Motor neuron (in vitro differentiated cells): Measurements from ENCODE around the gene USP15. TPM values are rescaled to one million over a fixed set of nuclear protein-coding genes. Genes with fewer than 3 reads are reported as not detected.
"Not testable (repeated sequence)": the region's sequence is repeated elsewhere in the genome, so short reads cannot be mapped to it uniquely, and the experiment has no call there.

ENCODE experiments used
- ATAC-seq, 8 experiments: fragments of 200-7000 bp; cut with Tn5 transposase; replicated peaks in 6 of 8; 2 replicates each; pipeline ENCODE4 v1.8.0; 2021; ENCODE audit warnings: mild to moderate bottlenecking in 8 of 8, moderate library complexity in 8 of 8
- H3K27ac ChIP-seq, 2 donors: fragments of 250-450 bp; sonication (Bioruptor Pico); 2 replicates each; pipeline ENCODE4 v1.9.0; 2021; ENCODE audit warnings: antibody characterized with exemption in 2 of 2, mild to moderate bottlenecking in 2 of 2, moderate library complexity in 1 of 2
- H3K4me1 ChIP-seq, 2 donors: fragments of 250-450 bp; sonication (Bioruptor Pico); replicated peaks in 1 of 2; 2 replicates each; pipeline ENCODE4 v1.6.1; 2021; ENCODE audit warnings: antibody characterized with exemption in 2 of 2, mild to moderate bottlenecking in 2 of 2, moderate library complexity in 1 of 2
- H3K4me3 ChIP-seq, 5 donors: fragments of 250-450 bp; sonication (Bioruptor Pico); 2 replicates each; pipeline ENCODE4 v1.9.0; 2021; ENCODE audit warnings: antibody characterized with exemption in 5 of 5, mild to moderate bottlenecking in 5 of 5, moderate library complexity in 4 of 5
- WGBS, 10 experiments: fragments of 450-650 bp; shearing (Covaris generic); methylation state at CpG; one replicate each; pipeline ENCODE4 v1.0.0; 2022; 5-methylcytosine and 5-hydroxymethylcytosine counted together
- in situ Hi-C, 9 experiments: fragments of 400-800 bp; cut with MboI; loops; one replicate each; pipeline ENCODE4 v1.15.0; 2021; ENCODE audit warnings: low sequenced_read_pairs in 9 of 9, low pct_unique_long_range_greater_than_20kb in 2 of 9; ENCODE audit not compliant: unreplicated experiment in 9 of 9
- total RNA-seq, 8 experiments: library from RNA; unstranded; fragments of 300-600 nt; gene quantifications; 2 replicates each; pipeline versions ENCODE4 v1.2.3 to v1.2.4, GENCODE V29; 2022

USP15 gene
- total RNA-seq, 8 experiments from 2014 or later: 47.1 to 92.0 (median 67.7) TPM

DNA sequence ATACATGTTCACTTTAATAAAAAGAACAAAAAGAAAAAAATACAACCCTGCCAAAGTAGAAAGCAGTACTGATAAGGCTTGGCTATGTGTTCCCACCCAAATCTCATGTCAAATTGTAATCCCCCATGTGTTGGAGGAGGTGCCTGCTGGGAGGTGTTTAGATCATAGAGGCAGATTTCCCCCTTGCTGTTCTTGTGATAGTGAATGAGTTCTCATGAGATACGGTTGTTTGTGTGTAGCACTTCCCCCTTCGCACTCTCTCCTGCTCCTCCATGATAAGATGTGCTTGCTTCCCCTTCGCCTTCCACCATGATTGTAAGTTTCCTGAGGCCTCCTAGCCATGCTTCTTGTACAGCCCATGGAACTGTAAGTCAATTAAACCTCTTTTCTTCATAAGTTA, 59.9 kb downstream of the USP15 start:
- Histone ChIP-seq H3K4me1 (no peaks in the 10 kb centered on the region), H3K27ac (no peak overlapping the region), H3K4me3 (no peak overlapping the region)
- in situ Hi-C loops: no loop called here
- WGBS, 10 experiments: 80 to 100% (median 89%) methylated on average over 1 to 3 of the region's 3 CpGs; no CpG with 5 or more reads in 4 of the 10 experiments
- ATAC-seq: no peak

DNA sequence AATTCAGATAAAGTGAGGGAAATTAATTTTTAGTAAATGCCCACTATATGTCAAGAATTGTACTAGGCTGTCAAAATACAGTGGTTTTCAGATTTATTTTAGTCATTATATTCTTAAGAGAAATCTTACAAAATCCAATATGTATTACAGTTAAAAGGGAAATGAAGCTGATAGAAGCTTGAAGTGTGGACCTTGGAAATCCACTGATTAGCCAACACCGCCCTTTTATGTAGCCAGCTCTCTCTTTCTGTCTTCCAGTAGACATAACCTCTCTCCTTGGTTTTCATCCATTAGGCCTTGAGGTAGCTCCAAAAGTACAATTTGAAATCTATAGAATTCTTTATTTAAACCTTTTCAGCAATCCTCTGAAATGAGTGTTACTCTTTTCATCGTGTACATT, 63.2 kb downstream of the USP15 start:
- 73 to 100% (median 100%) methylated on average over 1 to 2 of the region's 2 CpGs; no CpG with 5 or more reads in 1 of the 10 experiments for WGBS, 10 experiments
- Histone ChIP-seq H3K27ac (no peak overlapping the region), H3K4me3 (no peak overlapping the region), H3K4me1 (no peaks in the 10 kb centered on the region)
- ATAC-seq: no peak
- in situ Hi-C loops: no loop called here

DNA sequence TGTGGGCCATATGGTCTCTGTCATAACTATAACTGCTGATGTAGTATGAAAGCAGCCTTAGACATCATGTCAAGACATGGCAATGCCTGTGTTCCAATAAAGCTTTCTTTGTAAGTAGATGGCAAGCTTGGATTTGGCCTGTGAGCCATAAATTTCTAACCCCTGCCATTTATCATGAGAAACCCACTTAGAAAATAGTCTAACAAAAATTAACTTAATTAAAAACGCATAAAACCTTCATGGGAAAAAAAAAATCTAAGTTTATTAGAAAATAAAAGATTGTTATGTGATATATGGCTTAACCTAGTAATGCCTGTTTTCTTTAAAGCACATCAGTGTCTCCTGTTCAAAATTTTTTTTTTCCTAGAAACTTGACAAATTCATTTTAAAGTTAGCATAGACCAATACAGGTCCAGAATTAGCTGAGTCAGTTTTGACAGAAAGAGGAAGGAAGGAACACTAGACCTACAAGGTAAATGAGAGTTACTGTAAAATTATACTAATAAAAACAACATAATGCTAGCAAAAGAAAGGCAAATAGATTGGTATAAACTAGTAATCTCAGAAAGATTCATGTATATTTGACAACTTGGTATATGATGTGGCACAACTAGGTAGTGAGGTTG, 68.2 kb downstream of the USP15 start:
- H3K4me1 ChIP-seq: no peaks in the 10 kb centered on the region
- ATAC-seq: no peak
- no peak overlapping the region for H3K4me3 ChIP-seq
- H3K27ac ChIP-seq: no peak overlapping the region
- WGBS, 10 experiments: 75 to 100% (median 100%) methylated on average over 1 of the region's 1 CpG; no CpG with 5 or more reads in 1 of the 10 experiments
- in situ Hi-C loops: no loop called here

DNA sequence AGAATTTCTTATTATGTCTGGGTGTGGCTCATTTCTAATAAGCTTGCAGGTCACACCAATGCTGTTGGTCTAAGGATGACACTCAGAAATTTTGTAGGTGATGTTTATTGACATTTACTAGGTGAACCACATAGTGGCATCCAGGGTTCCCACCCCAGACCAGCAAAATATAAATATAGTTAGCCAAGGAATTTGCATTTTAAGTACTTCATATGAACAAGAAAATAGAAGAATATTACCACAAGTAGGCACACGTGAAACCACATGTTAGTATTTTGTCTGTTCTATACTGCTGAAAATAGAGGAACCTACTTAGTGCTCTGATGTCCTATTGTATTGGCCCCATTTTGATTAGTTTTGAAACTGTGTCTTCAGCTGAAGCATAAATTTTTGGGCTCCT, 71.1 kb downstream of the USP15 start:
- Histone ChIP-seq H3K4me3 (no peak overlapping the region), H3K27ac (no peak overlapping the region), H3K4me1 (no peaks in the 10 kb centered on the region)
- no peak for ATAC-seq
- in situ Hi-C loops: no loop called here
- 50 to 100% (median 100%) methylated on average over 1 of the region's 1 CpG; no CpG with 5 or more reads in 1 of the 10 experiments for WGBS, 10 experiments

DNA sequence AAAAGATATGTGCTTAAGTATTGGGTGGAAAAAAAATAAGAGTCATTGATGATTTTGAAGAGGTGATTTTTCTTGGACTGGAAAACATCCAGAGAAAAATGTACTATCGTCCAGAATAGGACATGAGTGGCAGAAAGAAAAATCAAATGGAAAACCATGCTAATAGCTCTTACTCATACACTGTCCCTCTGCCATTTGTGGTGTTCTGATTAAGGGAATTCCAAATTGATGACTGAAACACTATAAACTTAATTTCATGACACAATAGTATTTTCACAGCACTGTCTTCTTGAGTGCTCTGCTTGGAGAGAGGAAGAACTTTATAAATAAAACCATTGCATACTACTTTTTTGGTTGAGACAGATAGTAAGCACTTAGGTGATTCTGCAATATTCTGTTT, 72.4 kb downstream of the USP15 start:
- Histone ChIP-seq H3K27ac (no peak overlapping the region), H3K4me1 (no peaks in the 10 kb centered on the region), H3K4me3 (no peak overlapping the region)
- in situ Hi-C loops: no loop called here
- ATAC-seq: peak in 2 of 8 experiments; percentile 21 to 32
- WGBS, 10 experiments: 13 to 100% (median 62%) methylated on average over 1 of the region's 1 CpG; no CpG with 5 or more reads in 2 of the 10 experiments

DNA sequence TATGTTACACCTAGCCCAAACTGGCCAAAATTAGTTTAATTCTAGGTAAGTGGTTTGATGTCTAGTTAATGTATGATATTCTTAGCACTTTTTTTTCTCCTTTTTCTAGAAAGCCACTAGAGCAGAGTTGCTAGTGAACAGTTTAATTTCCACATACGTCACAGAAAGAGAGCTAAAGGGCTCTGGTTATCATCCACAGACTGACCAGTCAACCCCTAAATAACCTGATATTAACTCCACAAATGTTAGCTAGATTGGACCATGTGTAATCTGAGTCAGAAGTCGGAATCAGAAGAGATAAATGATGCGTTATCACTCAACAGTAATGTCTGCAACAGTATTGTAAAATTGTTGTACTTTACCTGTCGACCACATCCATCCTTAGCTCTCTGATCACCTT, 74.9 kb downstream of the USP15 start:
- in situ Hi-C loops: no loop called here
- no peaks in the 10 kb centered on the region for H3K4me1 ChIP-seq
- H3K27ac ChIP-seq: no peak overlapping the region
- no peak overlapping the region for H3K4me3 ChIP-seq
- WGBS, 10 experiments: 93 to 100% (median 98%) methylated on average over 2 to 4 of the region's 4 CpGs; no CpG with 5 or more reads in 2 of the 10 experiments
- ATAC-seq: no peak

DNA sequence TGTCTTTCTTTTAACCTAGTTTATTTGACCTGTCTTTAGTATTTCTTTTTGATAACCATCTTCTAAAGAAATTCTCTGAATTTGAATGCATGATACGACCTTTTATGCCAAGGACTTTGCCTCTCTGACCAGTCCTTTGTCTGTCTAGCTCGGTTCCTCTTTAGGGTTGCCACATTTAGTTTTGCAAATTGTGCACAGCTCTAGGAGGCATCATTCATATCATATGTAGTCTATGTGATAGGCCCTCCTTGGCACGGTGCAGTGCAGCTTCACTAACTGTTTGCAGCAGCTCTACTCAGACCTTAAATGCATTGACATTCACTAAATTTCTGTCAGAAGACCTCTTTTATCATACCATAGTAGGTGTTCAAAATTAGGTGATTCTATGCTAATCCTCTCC, 75.6 kb downstream of the USP15 start:
- no peaks in the 10 kb centered on the region for H3K4me1 ChIP-seq
- no peak overlapping the region for H3K4me3 ChIP-seq
- no peak for ATAC-seq
- in situ Hi-C loops: no loop called here
- WGBS, 10 experiments: 60 to 100% (median 86%) methylated on average over 1 to 3 of the region's 3 CpGs
- no peak overlapping the region for H3K27ac ChIP-seq

DNA sequence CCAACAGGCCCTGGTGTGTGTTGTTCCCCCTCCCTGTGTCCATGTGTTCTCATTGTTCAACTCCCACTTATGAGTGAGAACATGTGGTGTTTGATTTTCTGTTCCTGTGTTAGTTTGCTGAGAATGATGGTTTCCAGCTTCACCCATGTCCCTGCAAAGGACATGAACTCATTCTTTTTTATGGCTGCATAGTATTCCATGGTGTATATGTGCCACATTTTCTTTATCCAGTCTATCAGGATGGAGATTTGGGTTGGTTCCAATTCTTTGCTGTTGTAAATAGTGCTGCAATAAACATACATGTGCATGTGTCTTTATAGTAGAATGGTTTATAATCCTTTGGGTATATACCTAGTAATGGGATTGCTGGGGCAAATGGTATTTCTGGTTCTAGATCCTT, 77.4 kb downstream of the USP15 start:
- H3K4me3 ChIP-seq, H3K27ac ChIP-seq, H3K4me1 ChIP-seq, in situ Hi-C loops, ATAC-seq: not testable (repeated sequence)

DNA sequence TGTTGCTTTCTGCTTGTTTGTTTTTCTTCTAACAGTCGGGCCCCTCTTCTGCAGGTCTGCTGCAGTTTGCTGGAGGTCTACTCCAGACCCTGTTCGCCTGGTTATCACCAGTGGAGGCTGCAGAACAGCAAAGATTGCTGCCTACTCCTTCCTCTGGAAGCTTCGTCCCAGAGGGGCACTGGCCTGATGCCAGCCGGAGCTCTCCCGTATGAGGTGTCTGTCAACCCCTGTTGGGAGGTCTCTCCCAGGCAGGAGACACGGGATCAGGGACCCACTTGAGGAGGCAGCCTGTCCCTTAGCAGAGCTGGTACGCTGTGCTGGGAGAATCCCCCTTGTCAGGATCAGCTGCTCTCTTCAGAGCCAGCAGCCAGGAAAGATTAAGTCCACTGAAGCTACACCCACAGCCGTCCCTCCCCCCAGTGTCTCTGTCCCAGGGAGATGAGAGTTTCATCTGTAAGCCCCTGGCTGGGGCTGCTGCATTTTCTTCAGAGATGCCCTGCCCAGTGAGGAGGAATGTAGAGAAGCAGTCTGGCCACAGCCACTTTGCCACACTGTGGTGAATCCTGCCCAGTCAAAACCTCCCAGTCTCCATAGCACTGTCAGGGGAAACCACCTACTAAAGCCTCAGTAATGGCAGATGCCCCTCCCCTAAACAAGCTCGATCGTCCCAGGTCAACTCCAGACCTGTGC, 82.6 kb downstream of the USP15 start:
- 86 to 100% (median 98%) methylated on average over 1 to 6 of the region's 10 CpGs; no CpG with 5 or more reads in 4 of the 10 experiments for WGBS, 10 experiments
- H3K4me3 ChIP-seq, ATAC-seq, H3K4me1 ChIP-seq, H3K27ac ChIP-seq, in situ Hi-C loops: not testable (repeated sequence)

DNA sequence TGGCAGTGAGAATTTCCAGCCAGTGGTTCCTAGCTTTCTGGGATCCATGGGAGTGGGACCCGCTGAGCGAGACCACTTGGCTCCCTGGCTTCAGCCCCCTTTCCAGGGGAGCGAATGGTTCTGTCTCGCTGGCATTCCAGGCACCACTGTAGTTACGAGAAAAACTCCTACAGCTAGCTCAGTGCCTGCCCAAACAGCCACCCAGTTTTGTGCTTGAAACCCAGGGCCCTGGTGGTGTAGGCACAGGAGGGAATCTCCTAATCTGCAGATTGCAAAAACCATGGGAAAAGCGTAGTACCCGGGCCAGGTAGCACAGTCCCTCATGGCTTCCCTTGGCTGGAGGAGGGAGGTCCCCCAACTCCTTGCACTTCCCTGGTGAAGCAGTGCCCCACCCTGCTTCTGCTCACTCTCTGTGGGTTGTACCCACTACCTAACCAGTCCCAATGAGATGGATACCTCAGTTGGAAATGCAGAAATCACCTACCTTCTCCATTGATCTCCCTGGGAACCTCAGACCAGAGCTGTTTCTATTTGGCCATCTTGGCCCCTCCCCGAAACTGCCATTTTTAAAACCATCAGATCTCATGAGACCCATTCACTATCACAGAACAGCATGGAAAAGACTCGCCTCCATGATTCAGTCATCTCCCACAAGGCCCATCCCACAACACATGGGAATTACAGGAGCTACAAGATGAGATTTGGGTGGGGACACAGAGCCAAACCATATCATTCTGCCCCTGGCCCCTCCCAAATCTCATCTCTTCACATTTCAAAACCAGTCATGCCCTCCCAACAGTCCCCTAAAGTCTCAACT, 83.3 kb downstream of the USP15 start:
- in situ Hi-C loops, H3K27ac ChIP-seq, ATAC-seq, H3K4me1 ChIP-seq, H3K4me3 ChIP-seq: not testable (repeated sequence)
- WGBS, 10 experiments: 90 to 100% (median 100%) methylated on average over 1 to 6 of the region's 9 CpGs; no CpG with 5 or more reads in 2 of the 10 experiments

DNA sequence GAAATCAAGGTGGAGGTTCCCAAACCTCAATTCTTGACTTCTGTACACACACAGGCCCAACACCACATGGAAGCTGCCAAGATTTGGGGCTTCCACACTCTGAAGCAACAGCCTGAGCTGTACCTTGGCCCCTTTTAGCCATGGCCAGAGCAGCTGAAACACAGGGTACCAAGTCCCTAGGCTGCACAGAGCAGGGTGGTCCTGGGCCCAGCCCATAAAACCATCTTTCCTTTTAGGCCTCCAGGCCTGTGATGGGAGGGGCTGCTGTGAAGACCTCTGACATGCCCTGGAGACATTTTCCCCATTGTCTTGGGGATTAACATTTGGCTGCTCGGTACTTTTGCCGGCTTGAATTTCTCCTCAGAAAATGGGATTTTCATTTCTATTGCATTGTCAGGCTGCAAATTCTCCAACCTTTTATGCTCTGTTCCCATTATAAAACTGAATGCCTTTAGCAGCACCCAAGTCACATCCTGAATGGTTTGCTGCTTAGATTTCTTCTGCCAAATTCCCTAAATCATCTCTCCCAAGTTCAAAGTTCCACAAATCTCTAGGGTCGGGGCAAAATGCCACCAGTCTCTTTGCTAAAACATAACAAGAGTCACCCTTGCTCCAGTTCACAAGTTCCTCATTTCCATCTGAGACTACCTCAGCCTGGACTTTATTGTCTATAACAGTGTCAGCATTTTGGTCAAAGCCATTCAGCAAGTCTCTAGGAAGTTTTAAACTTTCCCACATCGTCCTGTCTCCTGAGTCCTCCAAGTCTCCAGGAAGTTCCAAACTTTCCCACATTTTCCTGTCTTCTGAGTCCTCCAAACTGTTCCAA, 84.7 kb downstream of the USP15 start:
- 80 to 100% (median 92%) methylated on average over 1 to 4 of the region's 4 CpGs; no CpG with 5 or more reads in 3 of the 10 experiments for WGBS, 10 experiments
- ATAC-seq, H3K27ac ChIP-seq, H3K4me1 ChIP-seq, in situ Hi-C loops, H3K4me3 ChIP-seq: not testable (repeated sequence)

DNA sequence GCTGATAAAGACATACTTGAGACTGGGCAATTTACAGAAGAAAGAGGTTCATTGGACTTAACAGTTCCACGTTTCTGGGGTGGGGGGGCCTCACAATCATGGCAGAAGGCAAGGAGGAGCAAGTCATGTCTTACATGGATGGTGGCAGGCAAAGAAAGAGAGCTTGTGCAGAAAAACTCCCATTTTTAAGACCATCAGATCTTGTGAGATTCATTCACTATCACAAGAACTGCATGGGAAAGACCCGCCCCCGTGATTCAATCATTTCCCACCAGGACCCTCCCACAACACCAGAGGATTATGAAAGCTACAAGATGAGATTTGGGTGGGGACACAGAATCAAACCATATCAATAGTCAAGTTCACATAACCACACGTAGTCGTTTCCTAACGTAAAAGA, 85.5 kb downstream of the USP15 start:
- no peak overlapping the region for H3K4me3 ChIP-seq
- in situ Hi-C loops: no loop called here
- H3K4me1 ChIP-seq: no peaks in the 10 kb centered on the region
- no peak overlapping the region for H3K27ac ChIP-seq
- WGBS, 10 experiments: 83 to 100% (median 98%) methylated on average over 1 to 6 of the region's 6 CpGs; no CpG with 5 or more reads in 2 of the 10 experiments
- ATAC-seq: no peak
